Measurements from ENCODE around the gene CHCHD5. TPM values are rescaled to one million over a fixed set of nuclear protein-coding genes. Genes with fewer than 3 reads are reported as not detected.

The CHCHD5 gene
- total RNA-seq, 2 experiments from 2014 or later: 33.5 to 33.6 TPM

GRCh38 chr2:112630268-112630667 is 45.9 kb downstream of the CHCHD5 start:
- CTCF ChIA-PET: interaction anchor here (1.1 to 9.4 kb wide), 6 partner anchors 10 to 95 kb away, joined by 4 to 97 read pairs (median 8); partner anchors contain the start of gene SLC20A1
- Mint-ChIP-seq H3K36me3 (ENCODE audit: low read depth) (peaks cover 8% of the 10 kb centered on the region), H3K9me3 (no peaks in the 10 kb centered on the region), H3K4me3 (peak overlapping the region; percentile 70), H3K27me3 (peaks cover 1% of the 10 kb centered on the region), H3K4me1 (peaks cover 94% of the 10 kb centered on the region), H3K27ac (peak overlapping the region; percentile 94)
- no peak for DNase-seq
- POLR2A ChIA-PET: no interaction called here

- ChIA-PET CTCF (interaction anchor here (0.5 to 4.0 kb wide), 6 partner anchors 12 to 507 kb away, joined by 3 to 20 read pairs (median 4); partner anchors contain the start of gene SLC20A1), POLR2A (no interaction called here)
- H3K27ac Mint-ChIP-seq: peak overlapping the region; percentile 66
These were observed 49.3 kb downstream of the CHCHD5 start for GRCh38 chr2:112633708-112634107.

DNA sequence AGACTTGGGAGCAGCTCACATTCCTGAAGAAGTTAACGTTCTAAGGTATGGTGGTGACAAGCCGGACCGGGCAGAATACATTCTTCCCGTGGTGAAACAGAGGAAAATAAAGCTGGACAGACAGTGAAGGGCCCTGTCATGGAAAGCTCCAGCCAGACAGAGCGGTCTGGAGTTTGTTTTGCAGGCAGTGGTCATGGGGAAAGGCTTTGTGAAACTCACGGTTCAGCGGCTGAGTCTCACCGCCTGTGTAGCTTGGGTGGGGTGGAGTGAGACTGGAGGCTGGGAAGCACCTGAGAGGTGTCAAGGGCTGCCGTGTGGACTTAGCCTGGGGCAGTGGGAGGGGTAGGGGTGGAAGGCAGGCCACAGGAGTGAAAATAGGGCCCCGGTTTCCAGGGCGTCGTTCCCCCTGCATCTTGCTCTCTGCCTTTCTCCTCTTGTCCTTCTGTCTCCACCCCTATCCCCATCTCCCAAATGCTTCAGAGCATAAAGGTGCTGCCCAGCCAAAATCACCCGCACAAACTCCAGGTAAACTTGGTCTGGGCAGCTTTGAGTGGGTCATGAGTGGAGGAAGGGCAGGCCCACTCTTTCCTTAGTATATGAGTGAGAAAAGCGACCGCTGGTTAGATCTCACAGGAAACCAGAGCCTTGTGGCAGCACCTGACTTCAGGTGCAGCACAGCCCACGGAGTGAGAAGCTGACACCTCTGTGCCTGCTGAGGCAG is 49.9 kb downstream of the CHCHD5 start:
- DNase-seq: peak; percentile 18
- H3K9me3 Mint-ChIP-seq: no peaks in the 10 kb centered on the region
- POLR2A ChIA-PET: no interaction called here
- H3K27me3 Mint-ChIP-seq: peaks cover 1% of the 10 kb centered on the region
- H3K4me3 Mint-ChIP-seq: no peak overlapping the region
- CTCF ChIA-PET: interaction anchor here (0.5 to 4.6 kb wide), 5 partner anchors 7 to 91 kb away, joined by 3 to 21 read pairs (median 3); partner anchors contain the start of gene SLC20A1
- peaks cover 5% of the 10 kb centered on the region for H3K36me3 Mint-ChIP-seq (ENCODE audit: low read depth)
- H3K27ac Mint-ChIP-seq: peak overlapping the region; percentile 77
- peaks cover 77% of the 10 kb centered on the region for H3K4me1 Mint-ChIP-seq

More at GRCh38 chr2:112633708-112634107, 49.3 kb downstream of the CHCHD5 start:
- Mint-ChIP-seq H3K36me3 (ENCODE audit: low read depth) (peaks cover 5% of the 10 kb centered on the region), H3K9me3 (no peaks in the 10 kb centered on the region), H3K4me3 (no peak overlapping the region), H3K27me3 (peaks cover 1% of the 10 kb centered on the region), H3K4me1 (peaks cover 82% of the 10 kb centered on the region)
- DNase-seq: no peak

DNA sequence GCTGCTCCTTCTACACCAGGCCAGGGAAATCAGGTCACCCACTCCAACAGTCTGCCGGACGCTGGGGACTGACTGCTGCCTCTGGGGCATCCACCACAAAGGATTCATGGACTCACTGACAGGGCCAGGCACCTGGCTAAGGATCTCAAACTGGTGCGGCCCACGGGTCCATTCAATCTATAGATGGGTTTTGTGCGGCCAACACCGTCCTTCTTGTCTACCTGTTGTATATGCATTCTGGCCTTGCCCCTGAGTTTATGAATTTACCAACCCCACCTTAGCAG is 50.4 kb downstream of the CHCHD5 start:
- Mint-ChIP-seq H3K4me3 (no peak overlapping the region), H3K27ac (peak overlapping the region; percentile 77), H3K4me1 (peaks cover 72% of the 10 kb centered on the region), H3K27me3 (peaks cover 1% of the 10 kb centered on the region), H3K9me3 (no peaks in the 10 kb centered on the region), H3K36me3 (ENCODE audit: low read depth) (peaks cover 4% of the 10 kb centered on the region)
- ChIA-PET POLR2A (no interaction called here), CTCF (interaction anchor here (0.9 to 4.6 kb wide), 4 partner anchors 8 to 92 kb away, joined by 3 to 21 read pairs (median 5); partner anchors contain the start of gene SLC20A1)
- no peak for DNase-seq

GRCh38 chr2:112636605-112637288 is 52.3 kb downstream of the CHCHD5 start:
- H3K27ac Mint-ChIP-seq: no peak overlapping the region
- peaks cover 16% of the 10 kb centered on the region for H3K36me3 Mint-ChIP-seq (ENCODE audit: low read depth)
- ChIA-PET CTCF (interaction anchor here (2.2 to 4.6 kb wide), 2 partner anchors 10 to 90 kb away, joined by 6 to 21 read pairs; no protein-coding TSS in a partner anchor), POLR2A (no interaction called here)
- H3K27me3 Mint-ChIP-seq: peaks cover 1% of the 10 kb centered on the region
- DNase-seq: no peak
- H3K4me1 Mint-ChIP-seq: peaks cover 70% of the 10 kb centered on the region
- H3K9me3 Mint-ChIP-seq: no peaks in the 10 kb centered on the region
- no peak overlapping the region for H3K4me3 Mint-ChIP-seq

DNA sequence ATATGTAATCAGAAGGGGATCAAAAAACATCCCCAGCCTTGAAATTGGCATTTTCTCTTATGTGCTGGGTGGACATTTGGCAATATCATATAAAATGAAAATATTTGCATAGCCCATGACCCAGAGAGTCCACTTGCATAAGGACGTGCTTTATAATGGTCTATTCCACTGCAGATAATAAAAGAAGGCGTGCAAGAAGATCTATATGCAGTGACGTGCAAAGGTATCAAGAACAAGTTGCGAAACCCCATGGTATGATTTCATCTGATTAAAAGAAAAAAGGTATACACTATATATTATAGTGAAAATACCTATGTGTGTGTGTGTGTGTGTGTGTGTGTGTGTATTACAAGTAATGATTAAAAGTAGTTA is 52.9 kb downstream of the CHCHD5 start:
- no peak for DNase-seq
- Mint-ChIP-seq H3K36me3 (ENCODE audit: low read depth) (peaks cover 19% of the 10 kb centered on the region), H3K27ac (no peak overlapping the region)

More for the DNA sequence above, 52.9 kb downstream of the CHCHD5 start:
- no peaks in the 10 kb centered on the region for H3K9me3 Mint-ChIP-seq
- no peak overlapping the region for H3K4me3 Mint-ChIP-seq
- ChIA-PET POLR2A (no interaction called here), CTCF (interaction anchor here (2.2 to 4.6 kb wide), 2 partner anchors 10 to 90 kb away, joined by 6 to 21 read pairs; no protein-coding TSS in a partner anchor)
- peaks cover 1% of the 10 kb centered on the region for H3K27me3 Mint-ChIP-seq
- H3K4me1 Mint-ChIP-seq: peaks cover 68% of the 10 kb centered on the region

Other genes starting within 250 kb of the CHCHD5 start
- 1 to 10 TPM; 4.1 to 4.2 TPM for gene RGPD8, start 151.0 kb upstream of the CHCHD5 start, total RNA-seq
- 10 to 100 TPM; 38.5 to 38.6 TPM for gene TTL, start 102.5 kb upstream of the CHCHD5 start, total RNA-seq
- gene POLR1B, start 42.1 kb upstream of the CHCHD5 start, total RNA-seq: 10 to 100 TPM; 34.6 to 35.2 TPM
- 100 to 1,000 TPM; 165 to 167 TPM for gene SLC20A1, start 61.3 kb downstream of the CHCHD5 start, total RNA-seq
- not detected for gene NT5DC4, start 136.4 kb downstream of the CHCHD5 start, total RNA-seq
- 10 to 100 TPM; 59.1 to 78.1 TPM for gene CKAP2L, start 180.0 kb downstream of the CHCHD5 start, total RNA-seq
- gene IL1A, start 199.9 kb downstream of the CHCHD5 start, total RNA-seq: under 1 TPM; 0.17 to 0.21 TPM